Measurements from ENCODE around the gene IL1RL1.

Gene IL1RL1

DNA sequence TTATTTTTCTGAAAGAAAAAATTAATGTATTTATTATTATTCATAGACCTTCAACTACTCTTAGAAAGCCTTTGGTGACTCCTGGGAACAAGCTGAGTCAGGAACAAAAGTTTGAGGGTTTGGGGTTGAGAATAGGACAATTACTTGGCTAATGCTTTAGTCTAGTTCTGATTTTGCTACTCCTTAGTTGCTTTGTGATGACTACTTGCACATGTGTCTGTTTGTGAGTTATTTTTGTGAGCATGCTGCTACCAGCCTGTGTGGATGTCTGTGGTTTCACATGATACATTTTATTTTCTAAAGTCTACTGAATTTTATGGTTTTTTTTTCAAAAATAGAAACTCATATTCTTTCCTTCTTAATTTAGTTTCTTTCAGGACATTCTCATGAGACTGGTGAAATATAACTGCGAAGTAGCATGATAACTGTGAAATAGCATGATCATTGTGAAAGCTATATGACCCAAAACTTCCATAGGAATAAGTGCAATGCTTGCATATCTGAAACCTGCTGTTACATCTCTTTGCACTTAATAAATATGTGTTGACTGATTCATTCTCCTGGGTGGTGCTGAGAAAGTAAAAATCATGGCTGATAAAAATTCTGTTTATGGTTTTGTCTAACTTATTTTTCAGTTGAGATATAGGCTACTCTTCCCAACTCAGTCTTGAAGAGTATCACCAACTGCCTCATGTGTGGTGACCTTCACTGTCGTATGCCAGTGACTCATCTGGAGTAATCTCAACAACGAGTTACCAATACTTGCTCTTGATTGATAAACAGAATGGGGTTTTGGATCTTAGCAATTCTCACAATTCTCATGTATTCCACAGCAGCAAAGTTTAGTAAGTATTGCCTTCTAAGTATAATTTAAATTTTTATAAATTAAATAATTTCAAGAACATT lies 26.4 kb downstream of the IL1RL1 start:
- DNase-seq = no peak

DNA sequence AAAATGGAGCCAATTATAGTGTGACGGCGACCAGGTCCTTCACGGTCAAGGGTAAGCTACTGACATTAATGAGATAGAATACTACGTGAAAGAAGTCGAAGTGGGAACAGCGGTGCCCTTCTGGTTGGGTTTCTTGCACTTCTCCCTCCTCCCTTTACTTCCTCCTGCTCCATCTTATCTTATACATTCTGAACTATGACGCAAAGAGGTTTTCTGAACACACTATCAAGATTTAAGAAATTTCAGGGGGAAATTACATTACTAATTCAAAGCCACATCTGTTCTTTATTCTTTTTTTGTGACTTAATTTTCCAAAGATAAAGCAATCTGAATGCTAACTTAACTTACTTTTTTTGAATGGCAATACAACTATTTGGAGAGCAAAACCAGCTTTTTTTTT lies 29.4 kb downstream of the IL1RL1 start:
- DNase-seq = no peak

DNA sequence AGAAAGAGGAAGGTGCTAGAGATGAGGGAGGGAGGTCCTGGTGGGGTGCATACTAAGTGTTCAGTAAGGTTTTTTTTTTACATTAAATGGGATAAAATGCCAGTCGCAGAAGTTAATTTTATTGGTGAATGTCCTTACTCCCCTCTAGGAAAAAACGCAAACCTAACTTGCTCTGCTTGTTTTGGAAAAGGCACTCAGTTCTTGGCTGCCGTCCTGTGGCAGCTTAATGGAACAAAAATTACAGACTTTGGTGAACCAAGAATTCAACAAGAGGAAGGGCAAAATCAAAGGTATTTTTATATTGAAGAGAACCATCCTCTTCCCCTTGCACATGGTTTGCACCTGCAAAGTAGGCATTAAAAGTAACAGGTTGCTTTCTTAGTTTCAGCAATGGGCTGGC lies 31.5 kb downstream of the IL1RL1 start:
- no peak for DNase-seq

DNA sequence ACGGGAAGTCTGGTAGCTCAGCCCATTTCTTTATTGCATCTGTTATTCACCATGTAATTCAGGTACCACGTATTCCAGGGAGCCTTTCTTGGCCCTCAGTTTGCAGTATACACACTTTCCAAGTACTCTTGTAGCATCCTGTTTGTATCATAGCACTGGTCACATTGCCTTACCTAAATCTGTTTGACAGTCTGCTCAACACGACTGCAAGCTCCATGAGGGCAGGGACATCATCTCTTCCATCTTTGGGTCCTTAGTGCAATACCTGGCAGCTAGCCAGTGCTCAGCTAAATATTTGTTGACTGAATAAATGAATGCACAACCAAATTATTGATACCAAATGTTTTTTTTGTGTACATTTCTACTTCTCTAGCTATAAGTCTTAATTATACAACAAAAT lies 33.0 kb downstream of the IL1RL1 start:
- no peak for DNase-seq

DNA sequence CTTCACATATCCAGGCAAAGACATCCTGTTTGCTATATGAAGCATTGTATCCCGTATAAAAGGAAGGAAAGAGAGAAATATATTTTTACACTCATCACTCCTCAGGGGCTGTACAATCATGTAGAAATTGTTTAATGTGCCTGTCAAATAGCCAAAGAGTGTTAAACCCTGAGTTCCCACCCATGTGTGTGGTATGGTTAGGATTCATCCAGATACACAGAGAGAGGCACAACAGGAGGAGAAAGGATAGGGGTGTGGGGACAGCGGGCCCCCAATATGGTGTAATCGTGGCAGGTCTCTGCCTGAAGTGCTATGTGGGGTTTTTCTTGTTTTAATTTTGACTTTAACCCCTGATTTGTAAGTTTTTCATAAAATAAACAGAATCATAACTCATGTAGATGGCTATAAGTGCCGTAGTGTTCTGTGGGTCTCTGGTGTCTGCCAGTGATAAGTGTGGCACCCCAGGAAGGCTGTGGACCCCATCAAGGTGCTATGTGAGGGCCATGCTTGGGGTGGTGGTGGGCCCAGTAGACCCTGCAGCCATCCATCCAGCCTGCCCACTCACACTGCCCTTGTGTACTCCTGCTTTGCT lies 34.1 kb downstream of the IL1RL1 start:
- no peak for DNase-seq

DNA sequence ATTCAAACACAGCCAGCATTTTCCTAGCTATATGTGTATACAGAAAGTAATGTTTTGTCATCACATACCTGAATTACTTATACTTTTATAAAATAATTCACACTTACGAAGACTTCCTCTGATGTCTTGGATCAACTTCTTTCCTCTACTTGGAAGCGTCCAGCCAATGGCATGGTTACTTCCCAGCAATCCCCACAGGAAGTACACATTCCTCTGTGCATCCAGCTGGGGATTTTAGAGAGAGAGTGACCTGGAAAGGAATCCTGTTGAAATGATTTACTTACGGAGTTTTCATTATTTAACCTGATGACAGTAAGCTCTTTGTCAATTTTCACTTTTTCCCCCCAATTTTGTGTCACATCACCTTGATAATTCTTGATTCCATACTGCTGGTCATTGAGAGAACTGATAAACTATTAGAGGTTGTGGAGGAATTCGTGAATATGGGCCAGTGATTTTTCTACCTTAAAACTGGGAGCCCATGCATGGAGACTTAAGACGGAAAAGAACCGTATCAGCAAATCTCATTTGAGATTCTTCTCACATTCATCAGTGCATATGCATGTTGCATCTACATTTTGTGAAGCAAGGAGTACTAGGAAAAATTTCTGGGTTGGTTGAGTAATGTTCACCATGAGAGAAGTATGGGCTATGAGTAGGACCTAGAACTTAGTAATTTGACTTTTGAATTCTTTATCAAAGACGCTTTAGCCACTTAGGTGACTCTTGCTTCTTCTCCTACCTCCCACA lies 35.2 kb downstream of the IL1RL1 start:
- DNase-seq = no peak

DNA sequence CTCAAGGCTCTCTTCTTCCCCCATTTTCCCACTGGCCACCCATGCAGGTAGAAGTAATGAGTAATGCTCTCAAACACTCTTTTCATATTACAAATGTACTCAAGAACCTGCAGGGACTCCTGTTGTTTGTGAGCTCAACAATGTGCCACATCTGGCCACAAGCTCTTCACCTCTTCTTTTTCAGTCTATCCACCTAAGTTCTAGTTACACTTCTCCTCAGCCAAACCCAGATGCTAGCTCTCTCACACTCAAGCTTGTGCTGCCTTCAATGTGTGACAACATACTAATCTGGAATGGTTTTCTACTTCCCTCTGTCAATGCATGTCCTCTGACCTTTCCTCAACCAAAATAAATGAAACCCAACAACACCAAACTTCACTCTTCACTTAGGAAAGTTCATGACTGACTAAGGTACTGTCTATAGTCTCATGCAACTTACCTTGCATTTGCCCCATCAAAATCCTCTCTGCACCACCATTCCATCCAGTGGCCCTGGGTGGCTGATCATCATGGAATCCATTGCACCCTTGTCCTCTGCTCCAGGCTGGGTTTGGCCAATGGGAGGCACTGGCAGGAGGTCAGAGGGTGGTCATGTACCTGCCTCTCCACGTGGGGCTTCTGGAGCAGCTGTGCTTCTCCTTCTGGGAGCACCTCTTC lies 38.9 kb downstream of the IL1RL1 start:
- DNase-seq = no peak

DNA sequence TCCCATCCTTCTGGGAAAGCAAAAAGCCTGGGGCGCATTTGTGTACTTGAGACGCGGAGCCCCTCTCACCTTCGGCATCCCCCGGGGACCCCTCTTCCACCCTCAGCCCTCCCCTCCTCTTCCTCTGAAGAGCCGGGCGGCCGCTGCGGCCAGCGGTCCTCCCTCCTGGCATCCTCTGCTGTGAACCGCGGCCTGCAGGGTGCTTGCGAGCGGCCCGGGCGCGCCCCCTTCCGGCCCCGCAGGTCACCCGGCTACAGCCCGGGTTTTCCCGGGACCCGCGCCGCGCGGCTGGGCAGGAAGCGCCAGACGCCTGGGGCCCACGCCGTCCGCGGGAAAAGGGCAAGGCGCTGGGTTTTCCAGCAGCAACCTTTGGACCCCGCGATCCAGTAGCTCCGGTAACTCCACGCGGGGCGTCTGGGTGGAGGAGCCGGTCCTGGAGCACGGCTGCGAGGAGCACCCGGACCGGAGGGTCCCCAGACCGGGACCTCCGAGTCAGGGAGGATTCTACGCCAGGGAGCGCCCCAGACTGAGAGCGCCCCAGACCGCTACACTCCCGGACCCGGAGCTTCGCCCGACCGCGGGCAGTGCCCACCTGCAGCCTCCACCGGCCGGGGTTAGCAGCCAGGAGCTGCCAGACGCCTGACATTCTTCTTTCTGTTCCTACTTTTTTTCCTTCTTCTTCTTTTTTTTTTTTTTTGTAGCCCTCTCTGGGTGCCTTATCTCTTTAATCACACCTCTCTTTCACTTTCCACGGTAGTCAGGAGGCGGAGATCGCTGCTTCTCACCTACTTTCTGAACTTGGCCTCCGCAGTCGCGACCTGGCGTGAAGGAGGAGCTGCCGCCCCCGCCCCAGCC lies 44.4 kb downstream of the IL1RL1 start, which contains the start of gene IL18R1:
Gene IL18R1 (plus strand): TSS at position 271 of the 855 bp plus-strand sequence. CDS start 6,865 bp downstream, outside the sequence.
- no peak for DNase-seq

DNA sequence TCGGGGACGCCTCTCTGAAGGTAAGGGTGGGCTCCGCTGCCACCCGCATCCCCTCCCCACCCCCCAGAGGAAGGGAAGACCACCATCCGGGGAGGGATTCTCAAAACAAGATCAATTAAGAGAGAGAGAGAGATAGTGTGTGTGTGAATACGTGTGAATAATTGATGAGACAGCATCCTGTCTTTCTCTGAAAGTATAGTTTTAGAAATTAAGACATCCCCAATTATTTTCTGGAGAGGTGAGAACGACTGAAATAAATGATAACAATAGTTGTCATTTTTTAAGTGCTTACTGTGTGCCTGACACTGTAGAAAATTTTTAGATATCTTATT lies 45.0 kb downstream of the IL1RL1 start:
- DNase-seq = no peak

DNA sequence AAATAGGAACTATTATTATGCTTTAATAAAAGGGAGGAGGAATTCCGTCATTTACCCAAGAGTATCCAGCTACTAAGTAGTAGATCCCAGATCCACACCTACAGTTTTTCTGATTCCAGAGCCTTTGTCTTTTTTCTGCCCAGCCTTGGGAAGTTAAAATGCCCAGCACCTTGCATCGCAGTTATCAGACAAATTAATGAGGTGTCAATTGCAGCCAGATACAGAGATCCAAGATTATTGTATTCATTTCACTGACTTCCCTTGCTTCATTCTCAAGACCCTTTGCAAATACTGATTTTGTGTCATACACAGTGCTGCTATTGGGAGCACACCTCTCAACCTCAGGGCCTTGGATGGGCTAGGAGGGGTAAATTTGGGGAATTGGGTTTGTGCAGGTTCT lies 45.4 kb downstream of the IL1RL1 start:
- DNase-seq = no peak

DNA sequence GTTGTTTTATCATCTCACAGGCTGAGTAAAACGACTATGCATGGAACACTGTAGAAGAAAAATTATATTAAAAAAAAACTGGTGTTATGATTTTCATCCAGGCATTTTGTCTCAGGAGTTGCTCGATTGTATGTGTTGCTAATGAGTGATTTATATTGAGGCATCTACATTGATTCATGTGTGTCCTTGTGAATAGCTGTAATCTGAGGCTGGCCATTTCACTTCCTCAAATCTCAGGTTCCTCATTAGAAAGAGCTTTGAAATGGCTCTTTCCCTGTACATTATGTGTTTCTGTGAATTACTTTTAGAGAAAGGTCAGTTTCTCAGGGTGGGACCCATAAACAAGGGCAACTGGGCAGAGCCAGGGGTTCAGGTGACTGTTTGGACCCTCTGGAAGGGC lies 46.6 kb downstream of the IL1RL1 start:
- no peak for DNase-seq

DNA sequence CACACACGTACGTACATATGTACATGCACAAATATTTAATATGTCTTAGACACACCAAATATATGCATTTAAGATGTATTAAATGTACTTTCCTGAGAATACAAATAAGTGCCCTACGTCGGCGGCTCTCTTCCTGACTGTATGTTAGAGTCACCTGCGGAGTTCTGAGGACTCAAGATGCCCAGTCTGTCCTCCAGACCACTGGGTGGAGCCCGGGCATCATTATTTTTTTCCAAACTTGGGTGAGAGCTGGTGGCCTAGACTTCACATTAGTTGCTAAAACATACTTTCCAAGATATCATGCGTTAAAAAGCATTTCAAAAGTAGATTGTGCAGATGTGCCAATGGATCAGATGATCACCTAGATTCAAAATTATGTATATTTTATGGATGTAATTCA lies 47.1 kb downstream of the IL1RL1 start:
- no peak for DNase-seq

DNA sequence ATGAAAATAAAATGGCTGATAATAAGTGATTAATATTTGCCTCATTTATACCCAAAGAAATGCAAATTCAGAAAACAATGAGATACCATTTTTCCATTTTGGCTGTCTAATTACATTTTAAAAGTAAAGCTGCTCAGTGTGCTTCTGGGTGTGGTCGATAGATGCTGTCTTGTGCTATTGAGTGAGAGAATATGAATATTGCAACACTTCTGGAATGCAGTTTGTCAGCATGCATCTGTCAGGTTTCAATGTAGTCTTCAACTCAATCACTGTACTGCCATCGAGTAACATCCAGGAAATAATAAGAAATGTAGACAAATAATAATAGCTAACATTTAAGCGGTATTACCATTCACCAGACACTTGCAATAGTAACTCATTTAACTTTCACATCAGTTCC lies 48.2 kb downstream of the IL1RL1 start:
- DNase-seq = no peak

DNA sequence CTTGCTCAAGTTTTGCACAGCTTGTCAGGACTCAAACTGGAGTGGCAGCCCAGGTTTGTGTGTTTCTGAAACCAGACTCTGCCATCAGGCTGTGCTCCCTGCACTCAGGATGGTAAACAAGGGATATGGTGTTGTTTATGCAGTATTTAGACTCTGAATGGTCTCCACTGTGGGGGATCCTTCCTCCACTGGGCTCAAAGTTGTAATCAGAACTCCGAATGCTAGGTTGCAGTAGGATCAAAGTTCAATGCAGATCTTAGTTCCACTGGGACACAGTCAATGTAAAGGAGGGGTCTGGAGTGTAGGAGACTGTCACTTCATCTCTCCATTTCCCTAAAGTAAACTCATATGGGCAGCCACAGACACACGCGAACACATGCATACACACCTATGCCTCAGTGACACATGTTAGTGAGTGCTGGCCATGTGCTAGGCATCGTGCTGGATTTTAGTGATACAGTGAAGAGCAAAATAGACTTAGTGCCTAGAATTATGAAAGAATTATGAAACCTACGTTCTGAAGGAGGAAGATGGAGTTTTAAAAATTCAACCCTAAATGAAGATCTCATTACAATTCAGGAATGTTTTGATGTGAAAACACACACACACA lies 50.4 kb downstream of the IL1RL1 start:
- no peak for DNase-seq

DNA sequence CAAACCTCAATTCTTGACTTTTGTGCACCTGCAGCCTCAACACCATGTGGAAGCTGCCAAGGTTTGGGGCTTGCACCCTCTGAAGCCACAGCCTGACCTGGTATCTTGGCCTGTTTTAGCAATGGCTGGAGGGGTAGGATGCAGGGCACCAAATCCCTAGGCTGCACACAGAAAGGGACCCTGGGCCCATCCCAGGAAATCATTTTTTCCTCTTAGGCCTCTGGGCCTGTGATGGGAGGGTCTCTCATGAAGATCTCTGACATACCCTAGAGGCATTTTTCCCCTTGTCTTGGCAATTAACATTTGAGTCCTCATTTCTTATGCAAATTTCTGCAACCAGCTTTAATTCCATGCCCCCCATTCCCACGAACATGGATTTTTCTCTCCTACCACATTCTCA lies 54.4 kb downstream of the IL1RL1 start:
- DNase-seq = no peak

DNA sequence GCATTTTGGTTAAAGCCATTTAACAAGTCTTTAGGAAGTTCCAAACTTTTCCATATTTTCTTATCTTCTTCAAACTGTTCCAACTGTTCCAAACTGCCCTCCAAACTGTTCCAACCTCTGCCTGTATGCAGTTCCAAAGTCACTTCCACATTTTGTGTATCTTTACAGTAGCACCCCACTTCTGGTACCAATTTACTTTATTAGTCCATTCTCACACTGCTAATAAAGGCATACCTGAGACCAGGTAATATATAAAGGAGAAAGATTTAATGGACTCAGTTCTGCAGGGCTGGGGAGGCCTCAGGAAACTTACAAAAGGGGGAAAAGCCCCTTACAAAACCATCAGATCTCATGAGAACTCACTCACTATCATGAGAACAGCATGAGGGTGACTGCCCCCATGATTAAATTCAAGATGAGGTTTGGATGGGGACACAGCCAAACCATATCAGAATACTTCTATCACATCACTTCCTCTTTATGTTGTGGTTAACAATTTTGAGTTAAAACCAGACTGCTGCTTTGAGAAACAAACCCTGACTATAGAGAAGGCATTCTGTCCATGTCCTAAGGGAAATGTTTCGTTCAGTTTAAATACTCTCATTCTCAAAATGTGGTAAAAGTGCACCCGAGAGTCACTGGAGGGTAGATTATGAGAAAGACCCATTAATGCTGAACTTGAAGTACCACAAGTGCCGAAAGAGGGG lies 55.2 kb downstream of the IL1RL1 start:
- DNase-seq = no peak

DNA sequence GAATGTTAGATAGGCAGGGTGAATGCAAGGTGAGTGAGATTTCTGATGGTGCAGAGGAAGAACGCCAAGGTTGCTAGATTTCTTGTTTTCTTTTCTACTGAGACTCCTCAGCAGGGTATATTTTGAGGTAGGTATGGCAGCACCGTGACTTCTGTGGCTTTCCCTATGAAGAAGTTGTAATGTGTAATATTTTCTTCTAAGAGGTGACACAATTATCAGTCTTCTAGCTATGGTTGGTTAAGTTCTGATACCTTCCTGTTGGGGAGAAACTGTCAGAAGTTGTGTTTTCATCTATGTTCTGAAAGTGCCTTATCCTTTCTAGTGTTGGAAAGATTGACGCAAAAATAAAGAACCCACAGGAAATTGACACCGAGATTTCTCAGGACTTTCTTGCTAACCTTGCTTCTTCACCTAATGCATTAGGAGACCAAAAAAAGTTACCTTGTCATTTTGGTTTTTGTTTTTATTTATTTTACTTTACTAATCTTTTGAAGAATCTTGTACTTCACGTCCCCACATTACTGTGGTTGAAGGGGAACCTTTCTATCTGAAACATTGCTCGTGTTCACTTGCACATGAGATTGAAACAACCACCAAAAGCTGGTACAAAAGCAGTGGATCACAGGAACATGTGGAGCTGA lies 56.1 kb downstream of the IL1RL1 start:
- DNase-seq = no peak

DNA sequence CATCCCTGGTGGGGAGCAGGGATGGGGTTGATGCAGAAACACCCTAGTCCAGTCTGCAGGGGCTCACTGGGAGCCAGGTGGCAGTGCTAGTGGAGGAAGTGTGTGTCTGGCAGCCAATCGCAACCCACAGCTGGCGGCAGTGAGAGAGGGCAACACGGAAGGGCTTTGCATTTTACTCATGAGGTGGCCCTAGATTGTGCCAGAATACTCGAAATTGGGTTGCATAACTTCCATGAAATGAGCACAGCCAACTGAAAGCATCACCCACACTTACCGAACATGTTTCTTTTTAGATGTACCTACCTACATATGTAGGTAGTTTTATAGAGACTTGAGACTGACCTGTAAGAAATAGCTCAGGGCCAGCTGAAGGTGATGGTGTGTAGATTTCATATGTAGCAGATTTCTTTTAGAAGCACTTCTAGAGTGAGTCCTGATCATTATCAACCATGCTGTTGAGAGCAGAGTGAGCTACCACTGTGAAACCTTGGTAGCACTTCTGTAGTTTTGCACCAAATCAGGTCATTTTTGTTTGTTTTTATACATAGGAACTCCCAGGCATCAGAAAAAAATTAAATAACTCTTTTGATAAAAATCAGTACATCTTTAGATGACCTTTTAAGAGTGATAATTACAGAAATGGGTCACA lies 57.2 kb downstream of the IL1RL1 start:
- DNase-seq = no peak

DNA sequence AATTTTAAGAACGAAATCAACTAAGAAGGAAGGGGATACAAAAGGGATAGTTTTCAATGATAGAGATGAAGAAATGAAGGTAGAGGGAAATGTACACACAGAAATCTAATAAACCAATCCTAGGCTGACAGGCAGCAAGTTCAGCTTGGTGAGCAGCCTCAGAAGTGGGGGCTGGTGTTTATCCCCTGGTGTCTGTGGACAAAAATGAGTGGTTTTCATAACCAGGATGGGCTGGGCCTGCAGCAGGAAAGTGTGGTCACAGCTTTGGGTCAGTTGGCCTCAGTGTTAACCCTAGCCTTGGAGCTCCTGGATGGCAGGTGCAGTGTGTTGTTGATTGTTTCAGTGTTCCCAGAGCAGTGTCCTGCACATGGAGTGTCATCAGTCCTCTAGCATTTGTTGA lies 58.5 kb downstream of the IL1RL1 start:
- no peak for DNase-seq

DNA sequence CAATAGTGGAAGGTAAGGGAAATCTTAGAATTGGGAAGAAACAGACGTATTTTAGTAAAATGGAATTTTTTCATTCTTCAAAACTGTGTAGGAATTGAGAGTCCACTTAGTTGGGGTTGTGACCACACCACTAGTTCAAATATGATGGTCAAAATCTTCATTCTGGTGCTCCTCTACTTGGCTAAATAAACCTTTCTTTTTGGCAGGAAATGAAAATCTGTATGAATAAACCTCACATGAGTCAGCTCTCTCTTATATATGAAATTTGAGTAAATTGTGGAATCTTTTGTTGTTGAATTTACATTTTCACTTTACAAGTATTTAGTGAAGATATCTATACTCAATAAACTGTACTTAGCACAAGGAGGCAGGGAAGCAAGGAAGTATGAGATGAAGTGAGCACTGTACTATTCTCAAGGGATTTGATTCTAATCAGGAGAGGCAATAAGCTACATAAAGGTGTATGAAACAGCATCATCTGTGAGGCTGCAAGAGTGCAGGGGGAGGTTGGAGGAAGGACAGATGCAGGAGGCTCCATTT lies 64.8 kb downstream of the IL1RL1 start:
- no peak for DNase-seq

Measured in NCI-H524 treated with DMSO at 0.1 percent for 48 hours (cell line).